ENCODE measurements around the gene S100A13.

Gene S100A13

GRCh38 chr1:153627715-153628626, 666 bp upstream of the S100A13 start, which contains the start of gene S100A1:
Gene S100A1 (plus strand): TSS chr1:153628434. CDS start chr1:153630522, 2,088 bp downstream.
- DNase-seq (ENCODE audit: low read depth in 2 of 2): no peak

- DNase-seq (ENCODE audit: low read depth in 2 of 2): no peak
Measured at GRCh38 chr1:153626477-153626903, 815 bp downstream of the S100A13 start.

DNA sequence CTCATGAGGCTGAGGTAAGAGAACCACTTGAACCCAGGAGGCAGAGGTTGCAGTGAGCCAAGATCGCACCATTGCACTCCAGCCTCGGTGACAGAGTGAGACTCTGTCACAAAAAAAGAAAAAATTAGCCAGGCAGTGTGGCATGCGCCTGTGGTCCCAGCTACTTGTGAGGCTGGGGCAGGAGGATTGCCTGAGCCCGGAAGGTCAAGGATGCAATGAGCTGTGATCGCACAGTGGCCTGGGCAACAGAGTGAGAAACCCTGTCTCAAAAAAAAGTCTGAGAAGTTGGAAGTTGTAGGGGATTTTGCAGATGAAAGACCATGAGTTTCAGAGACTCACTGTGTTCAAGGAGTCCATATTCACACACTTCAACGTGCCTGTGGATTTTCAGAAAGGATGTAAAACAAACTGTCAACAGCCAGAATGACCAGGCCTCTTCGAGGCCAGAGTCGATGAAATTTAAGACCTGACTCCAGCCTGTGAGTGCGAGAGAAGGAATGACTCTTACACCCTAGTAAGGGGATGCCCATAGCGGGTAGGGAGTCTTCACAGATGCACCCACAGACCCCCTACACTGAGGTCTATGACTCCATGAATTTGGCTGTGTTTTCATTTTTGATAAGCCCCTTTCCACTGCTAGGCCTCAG, 2.2 kb downstream of the S100A13 start:
- DNase-seq (ENCODE audit: low read depth in 2 of 2): no peak

DNA sequence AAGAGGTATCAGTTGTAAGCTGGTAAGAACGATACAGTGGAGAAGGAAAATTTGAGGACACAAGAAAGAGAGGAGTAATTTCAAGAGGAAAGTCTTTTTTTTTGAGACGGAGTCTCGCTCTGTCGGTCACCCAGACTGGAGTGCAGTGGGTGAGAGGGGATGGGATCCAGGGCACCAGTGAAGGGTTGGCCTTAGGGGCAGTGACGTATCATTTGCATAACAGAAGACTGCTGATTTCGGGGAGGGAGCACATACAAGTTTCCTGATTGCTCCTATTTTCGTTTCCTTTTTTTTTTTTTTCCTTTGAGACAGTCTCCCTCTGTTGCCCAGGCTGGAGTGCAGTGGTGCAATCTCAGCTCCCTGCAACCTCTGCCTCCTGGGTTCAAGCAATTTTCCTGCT, 4.2 kb downstream of the S100A13 start:
- DNase-seq (ENCODE audit: low read depth in 2 of 2): no peak

DNA sequence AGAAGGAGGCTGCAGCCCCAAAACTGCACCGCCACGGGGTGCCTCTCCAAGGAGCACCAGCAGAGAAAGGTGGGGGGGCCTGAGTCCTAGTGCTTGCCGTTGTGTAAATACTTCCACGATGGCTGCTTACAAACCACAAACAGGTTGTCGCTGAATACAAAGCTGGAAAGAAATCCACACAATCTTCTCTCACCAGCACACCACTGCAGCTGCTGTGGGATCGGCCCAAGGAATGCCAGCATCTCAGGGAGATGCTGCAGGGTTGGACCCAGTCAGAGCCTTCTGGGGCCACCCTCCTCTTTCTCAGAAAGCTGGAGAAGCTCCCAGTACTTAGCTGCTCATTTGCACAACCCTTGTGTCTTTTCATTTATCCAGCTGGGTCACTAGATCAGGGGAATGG, 8.1 kb downstream of the S100A13 start:
- DNase-seq (ENCODE audit: low read depth in 2 of 2): no peak

DNA sequence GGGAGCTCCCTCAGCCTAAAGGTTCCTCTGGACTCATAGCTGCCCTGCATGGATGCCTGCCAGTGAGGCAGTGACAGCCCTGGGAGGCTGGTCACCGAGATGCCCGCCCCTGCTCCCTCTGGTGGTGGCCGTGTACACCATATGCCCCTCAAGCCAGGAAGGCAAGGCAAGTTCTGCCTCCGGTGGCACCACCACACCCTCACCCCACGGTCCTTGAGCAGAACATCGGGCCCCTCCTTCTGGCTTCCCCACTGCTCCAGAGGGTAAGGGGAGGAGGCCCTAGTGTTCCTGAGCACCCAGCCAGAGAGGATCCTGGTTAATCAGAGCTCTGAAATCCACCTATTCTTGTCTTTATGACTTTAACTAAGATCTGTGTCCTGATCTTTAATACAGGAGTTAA, 9.6 kb downstream of the S100A13 start:
- peak in 1 of 2 donors; percentile 11 for DNase-seq (ENCODE audit: low read depth in 2 of 2)

DNA sequence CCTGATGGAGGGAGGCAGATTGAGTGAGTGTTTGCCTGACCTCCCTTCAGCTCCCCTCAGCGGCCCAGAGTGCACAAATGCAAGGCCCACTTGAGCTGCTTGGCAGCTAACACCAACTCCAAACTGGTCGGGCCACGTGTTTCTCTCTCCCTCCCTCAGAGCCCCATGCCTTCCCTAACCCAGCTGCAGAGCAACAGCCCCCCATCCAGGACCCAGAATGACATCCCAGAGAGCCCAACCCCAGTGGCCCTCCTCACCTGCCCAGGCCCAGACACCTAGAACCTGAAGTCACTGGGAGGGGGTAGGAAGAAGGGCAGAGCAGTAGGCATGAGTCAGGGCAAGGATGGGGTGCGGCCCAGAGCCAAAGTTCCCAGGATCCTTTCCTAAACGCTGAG, 10.4 kb downstream of the S100A13 start:
- DNase-seq (ENCODE audit: low read depth in 2 of 2): no peak

- no peak for DNase-seq (ENCODE audit: low read depth in 2 of 2)
Measured at GRCh38 chr1:153616144-153616916, 11.0 kb downstream of the S100A13 start, which contains the start of gene S100A14. Gene S100A14 (minus strand): TSS chr1:153616325. CDS start chr1:153615858, 467 bp downstream.

- DNase-seq (ENCODE audit: low read depth in 2 of 2): no peak
Measured at GRCh38 chr1:153615406-153615805, 11.9 kb downstream of the S100A13 start.

GRCh38 chr1:153614906-153615305, 12.4 kb downstream of the S100A13 start:
- no peak for DNase-seq (ENCODE audit: low read depth in 2 of 2)

GRCh38 chr1:153614189-153614900, 13.0 kb downstream of the S100A13 start:
- DNase-seq (ENCODE audit: low read depth in 2 of 2): no peak

- no peak for DNase-seq (ENCODE audit: low read depth in 2 of 2)
Measured at GRCh38 chr1:153613406-153613805, 13.9 kb downstream of the S100A13 start.

DNA sequence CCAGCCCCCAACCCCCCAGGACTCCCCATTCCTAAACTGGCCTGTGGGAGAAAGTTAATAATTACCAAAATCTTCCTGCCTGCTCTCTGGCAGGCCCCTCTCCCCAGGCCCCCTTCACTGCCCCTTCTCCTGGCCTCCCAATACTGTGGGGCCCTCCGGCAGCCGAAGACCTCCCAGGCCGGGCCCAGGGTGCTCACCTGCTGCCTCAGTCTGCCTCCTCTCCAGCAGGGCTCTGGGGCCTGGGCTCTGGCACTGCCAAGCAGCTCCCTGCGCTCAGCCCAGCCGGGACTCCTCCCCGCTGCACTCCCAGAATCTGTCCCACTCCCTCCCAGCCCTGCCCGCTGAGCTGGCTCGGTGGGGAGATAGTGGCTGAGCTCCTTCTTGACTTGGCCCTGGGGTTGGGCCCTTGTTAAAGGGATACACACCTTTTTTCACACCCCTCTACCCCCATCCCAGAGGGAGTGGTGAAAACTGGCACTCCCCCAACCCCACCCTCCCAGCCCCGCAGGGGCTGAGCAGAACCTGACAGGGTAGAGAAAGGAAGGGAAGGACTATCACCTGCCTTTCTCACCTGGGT, 14.5 kb downstream of the S100A13 start, which contains the start of gene S100A16:
TSS of gene S100A16 (minus strand) at position 383 of the 577 bp plus-strand sequence. CDS start 4,986 bp downstream, outside the sequence.
- DNase-seq (ENCODE audit: low read depth in 2 of 2): no peak

- DNase-seq (ENCODE audit: low read depth in 2 of 2): no peak
Measured at GRCh38 chr1:153612111-153612754, 15.1 kb downstream of the S100A13 start.

DNA sequence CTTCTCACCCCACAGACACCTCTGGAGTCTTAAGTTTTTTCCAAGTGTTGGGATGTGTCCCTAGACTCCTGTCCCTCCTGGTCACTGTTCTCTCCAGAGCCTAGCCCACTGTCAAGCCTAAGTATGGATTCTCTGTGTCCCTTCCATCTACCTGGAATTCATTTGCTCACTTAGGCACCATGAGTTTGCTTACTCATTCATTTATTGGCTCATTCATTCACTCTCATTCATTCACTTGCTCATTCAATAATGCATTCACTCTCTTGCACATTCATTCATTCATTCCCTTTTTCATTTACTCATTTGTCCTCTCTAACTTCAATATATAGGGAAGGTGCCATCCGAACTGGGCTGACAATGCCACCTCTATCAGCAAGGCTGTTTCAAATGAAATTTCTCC, 15.9 kb downstream of the S100A13 start:
- DNase-seq (ENCODE audit: low read depth in 2 of 2): no peak

DNA sequence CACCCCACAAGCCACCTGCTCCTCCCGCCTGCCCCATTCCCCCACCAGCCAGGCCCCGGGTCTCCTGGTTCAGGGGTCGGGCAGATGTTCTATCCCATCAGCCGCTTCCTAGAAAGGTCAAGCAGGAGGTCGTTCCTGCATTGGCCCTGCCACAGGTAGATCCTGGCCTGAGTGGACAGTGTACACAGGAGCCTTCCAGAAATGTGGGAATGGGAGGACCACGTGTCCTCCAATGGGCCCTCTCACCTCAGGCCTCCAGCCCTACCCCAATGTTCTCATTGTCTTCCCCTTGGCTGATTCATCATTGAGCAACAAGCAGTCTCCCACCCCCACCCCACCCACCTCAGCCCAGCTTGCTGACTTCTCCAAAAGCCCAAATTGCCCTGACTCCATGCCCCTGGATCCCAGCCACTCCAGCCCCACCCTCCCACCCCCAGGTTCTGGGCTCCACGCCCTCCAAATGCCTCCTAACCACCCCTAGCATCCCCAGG, 16.4 kb downstream of the S100A13 start:
- no peak for DNase-seq (ENCODE audit: low read depth in 2 of 2)

DNA sequence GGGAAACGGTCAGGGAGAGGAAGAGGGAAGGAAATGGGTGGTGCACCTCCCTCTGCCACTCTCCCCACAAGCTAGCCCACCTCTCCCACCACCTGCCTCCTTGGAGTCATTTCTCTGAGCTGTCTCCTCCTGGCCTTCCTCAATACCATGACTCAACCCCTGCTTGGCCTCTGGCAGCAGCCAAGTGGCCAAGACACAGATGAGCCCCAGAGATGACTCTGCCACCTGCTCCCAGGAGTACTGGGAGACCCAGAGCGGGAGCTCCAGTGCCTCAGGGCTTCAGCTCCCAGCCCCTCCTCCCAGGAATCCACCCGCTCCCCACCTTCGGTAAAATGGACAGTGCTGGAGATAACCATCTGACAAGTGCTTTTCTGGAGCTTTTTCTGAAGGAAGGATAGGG, 17.0 kb downstream of the S100A13 start:
- DNase-seq (ENCODE audit: low read depth in 2 of 2): no peak

- DNase-seq (ENCODE audit: low read depth in 2 of 2): no peak
Measured at GRCh38 chr1:153609585-153609907, 17.8 kb downstream of the S100A13 start.

DNA sequence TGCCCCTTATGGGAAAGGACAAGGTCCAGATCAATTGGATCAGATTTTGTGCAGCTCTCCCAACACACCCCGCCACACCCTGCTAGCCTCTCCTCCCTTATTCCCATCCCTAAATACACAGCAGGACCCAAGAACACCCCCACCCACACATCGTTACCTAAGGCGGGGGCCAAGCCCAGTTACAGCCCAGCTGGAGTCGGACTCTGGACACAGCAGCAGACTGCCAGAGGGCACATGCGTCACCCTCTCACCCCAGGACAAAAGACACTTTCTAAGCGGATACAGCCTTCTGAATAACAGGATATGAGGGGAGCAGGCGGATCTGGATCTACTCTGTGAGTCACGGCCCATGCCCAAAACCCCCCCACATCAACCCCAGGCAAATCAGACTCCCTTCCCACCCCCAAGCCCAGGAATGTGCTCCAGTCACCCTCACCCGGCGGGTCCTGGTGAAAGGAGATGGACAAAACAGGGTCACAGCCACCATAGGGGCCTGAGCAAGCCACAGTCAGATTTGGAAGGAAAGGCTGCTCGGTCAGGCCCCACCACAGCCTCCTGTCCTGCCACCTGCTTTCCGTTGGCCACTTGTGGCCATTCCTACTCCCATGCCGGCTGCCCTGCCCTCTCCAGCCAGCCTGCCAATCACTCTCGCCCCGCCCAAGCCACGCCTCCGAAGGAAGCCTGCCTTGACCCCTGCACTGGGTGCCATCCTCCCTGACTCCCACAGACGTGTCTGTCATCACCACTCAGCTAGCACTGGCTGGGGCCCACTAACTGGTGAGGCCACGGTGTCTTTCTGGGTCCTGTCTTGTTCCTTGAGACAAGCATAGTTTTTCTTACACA, 18.3 kb downstream of the S100A13 start:
- DNase-seq (ENCODE audit: low read depth in 2 of 2): no peak

All from stimulated activated CD4-positive, alpha-beta T cell treated with anti-CD3 and anti-CD28 coated beads, Interleukin-1b, Interleukin-23, amount 100 ng/mL, for 1 hour (primary cell).